OCI-LY1 (cell line): ENCODE results near the gene DAAM1.

Source experiments
- H2AFZ ChIP-seq: fragments of 200-600 bp; sonication (generic), shearing (Covaris generic); 2 replicates; pipeline ENCODE4 v1.6.0; 2014; ENCODE audit warnings: antibody characterized with exemption, mild to moderate bottlenecking, low read length
- H3F3A ChIP-seq: fragments of 200-600 bp; sonication (generic), shearing (Covaris generic); 2 replicates; pipeline ENCODE4 v1.6.0; 2014; ENCODE audit warnings: mild to moderate bottlenecking, antibody characterized with exemption, low read length, moderate library complexity; ENCODE audit not compliant: insufficient read depth
- H3K27ac ChIP-seq: fragments of 200-600 bp; sonication (generic); 2 replicates; pipeline ENCODE4 v1.5.1; 2014; ENCODE audit warnings: low read length, mixed run types, mild to moderate bottlenecking, low read depth; ENCODE audit not compliant: poor library complexity, severe bottlenecking
- H3K27me3 ChIP-seq: fragments of 200-600 bp; sonication (generic); 2 replicates; pipeline ENCODE4 v1.6.0; 2014; ENCODE audit warnings: antibody characterized with exemption, mild to moderate bottlenecking, low read length, moderate library complexity; ENCODE audit not compliant: insufficient read depth
- H3K36me3 ChIP-seq: fragments of 200-600 bp; sonication (generic); 2 replicates; pipeline ENCODE4 v1.6.1; 2014; ENCODE audit warnings: mild to moderate bottlenecking, antibody characterized with exemption, low read length, moderate library complexity, mixed read lengths; ENCODE audit not compliant: insufficient read depth
- H3K4me1 ChIP-seq: fragments of 200-600 bp; sonication (generic); 2 replicates; pipeline ENCODE4 v1.5.1; 2014; ENCODE audit warnings: mild to moderate bottlenecking, low read length, moderate library complexity; ENCODE audit not compliant: insufficient read depth, severe bottlenecking
- H3K4me2 ChIP-seq: fragments of 200-600 bp; sonication (generic), shearing (Covaris generic); 2 replicates; pipeline ENCODE4 v1.6.1; 2014; ENCODE audit warnings: low read length
- H3K4me3 ChIP-seq: fragments of 200-600 bp; sonication (generic); 2 replicates; pipeline ENCODE4 v1.5.1; 2014; ENCODE audit warnings: low read length, low read depth, mild to moderate bottlenecking, mixed read lengths; ENCODE audit not compliant: poor library complexity, severe bottlenecking
- H3K79me2 ChIP-seq: fragments of 200-600 bp; shearing (Covaris generic); 2 replicates; pipeline ENCODE4 v1.6.1; 2016; ENCODE audit warnings: mixed run types, low read length, mixed read lengths; ENCODE audit not compliant: insufficient read depth
- H3K9ac ChIP-seq: fragments of 200-600 bp; sonication (generic), shearing (Covaris generic); 2 replicates; pipeline ENCODE4 v1.6.1; 2014; ENCODE audit warnings: mild to moderate bottlenecking, low read length, mixed read lengths
- H3K9me2 ChIP-seq: fragments of 200-600 bp; sonication (generic), shearing (Covaris generic); 2 replicates; pipeline ENCODE4 v1.6.1; 2014; ENCODE audit warnings: low read depth, mild to moderate bottlenecking, low read length, mixed read lengths
- H3K9me3 ChIP-seq: fragments of 200-600 bp; shearing (Covaris generic); 2 replicates; pipeline ENCODE4 v1.6.1; 2014; ENCODE audit warnings: low read length, mixed read lengths
- H4K20me1 ChIP-seq: fragments of 200-600 bp; sonication (generic), shearing (Covaris generic); 2 replicates; pipeline ENCODE4 v1.6.0; 2016; ENCODE audit warnings: mild to moderate bottlenecking, low read length; ENCODE audit not compliant: insufficient read depth
- CTCF ChIP-seq: fragments of 200-600 bp; sonication (generic), shearing (Covaris generic); IDR thresholded peaks from 2 replicates; pipeline ENCODE4 v1.5.1; 2017; ENCODE audit warnings: mild to moderate bottlenecking, antibody characterized with exemption, low read length, moderate library complexity, mixed read lengths
- EZH2 ChIP-seq: fragments of 200-600 bp; sonication (generic), shearing (Covaris generic); IDR thresholded peaks from 2 replicates; pipeline ENCODE4 v1.8.0; 2017; ENCODE audit warnings: borderline replicate concordance, mixed run types, mild to moderate bottlenecking, antibody characterized with exemption, low read length, moderate library complexity, mixed read lengths

DAAM1 gene

DNA sequence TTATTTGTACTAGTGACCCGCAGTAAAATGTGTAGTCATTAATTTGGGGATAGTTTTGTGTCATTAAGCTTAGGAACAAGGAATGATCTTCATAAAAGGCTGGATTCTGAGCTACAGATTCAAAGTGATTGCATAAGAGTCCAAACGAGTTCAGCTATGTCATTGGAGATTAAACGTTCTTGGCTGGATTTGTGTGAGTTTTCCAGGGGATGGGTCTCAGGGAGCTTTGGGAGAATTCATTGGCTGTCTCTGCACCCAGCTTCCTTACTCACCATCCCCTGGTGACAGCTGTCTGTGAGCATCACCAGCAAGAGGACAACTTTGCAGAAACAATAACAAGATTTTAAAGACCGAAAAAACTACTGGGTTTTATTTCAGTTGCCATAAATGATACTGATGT, 130.4 kb downstream of the DAAM1 start:
- Histone ChIP-seq H3K27me3 (no peaks in the 10 kb centered on the region), H3K79me2 (no peaks in the 10 kb centered on the region), H3K4me2 (no peak overlapping the region), H2AFZ (no peak overlapping the region), H3K36me3 (peaks cover 39% of the 10 kb centered on the region), H3K27ac (no peak overlapping the region), H4K20me1 (no peaks in the 10 kb centered on the region), H3F3A (no peaks in the 10 kb centered on the region), H3K9ac (no peak overlapping the region), H3K9me3 (no peaks in the 10 kb centered on the region), H3K4me3 (no peak overlapping the region), H3K9me2 (no peaks in the 10 kb centered on the region), H3K4me1 (peaks cover 45% of the 10 kb centered on the region)
- TF ChIP-seq EZH2 = no peak
- TF ChIP-seq CTCF = no peak

GRCh38 chr14:59320361-59320760, 131.9 kb downstream of the DAAM1 start:
- Histone ChIP-seq H3K4me2 (no peak overlapping the region), H3K27ac (no peak overlapping the region), H3K9me2 (no peaks in the 10 kb centered on the region)

GRCh38 chr14:59320763-59321625, 132.5 kb downstream of the DAAM1 start:
- Histone ChIP-seq H3K27ac (no peak overlapping the region), H3K4me3 (no peak overlapping the region), H3K79me2 (no peaks in the 10 kb centered on the region), H3K9me3 (no peaks in the 10 kb centered on the region), H3K4me1 (peaks cover 24% of the 10 kb centered on the region), H3F3A (no peaks in the 10 kb centered on the region), H3K27me3 (no peaks in the 10 kb centered on the region), H4K20me1 (no peaks in the 10 kb centered on the region), H2AFZ (no peak overlapping the region), H3K9me2 (no peaks in the 10 kb centered on the region), H3K36me3 (peaks cover 52% of the 10 kb centered on the region), H3K9ac (no peak overlapping the region), H3K4me2 (no peak overlapping the region)
- no peak for TF ChIP-seq EZH2
- no peak for TF ChIP-seq CTCF

More at GRCh38 chr14:59320361-59320760, 131.9 kb downstream of the DAAM1 start:
- Histone ChIP-seq H3K36me3 (peaks cover 46% of the 10 kb centered on the region), H3K4me3 (no peak overlapping the region), H3K27me3 (no peaks in the 10 kb centered on the region), H3F3A (no peaks in the 10 kb centered on the region), H3K9ac (no peak overlapping the region), H2AFZ (no peak overlapping the region), H3K4me1 (peaks cover 31% of the 10 kb centered on the region), H3K9me3 (no peaks in the 10 kb centered on the region), H4K20me1 (no peaks in the 10 kb centered on the region), H3K79me2 (no peaks in the 10 kb centered on the region)
- TF ChIP-seq EZH2 (no peak), CTCF (no peak)
